Gastrocnemius medialis (tissue), 4 donors: ENCODE results near the gene GNAZ. TPM values are rescaled to one million over a fixed set of nuclear protein-coding genes. Genes with fewer than 3 reads are reported as not detected.

ENCODE experiments used
- ATAC-seq, 2 donors: fragments of 150-250 bp; one replicate each; pipeline ENCODE4 v1.9.1; 2016
- DNase-seq, 2 donors: peaks; one replicate each; pipeline ENCODE4 v3.0.0-alpha.2; 2019
- H3K27ac ChIP-seq, 4 donors: fragments of 200-600 bp; sonication (generic); 1 replicate in 1 of 4; 2 replicates in 3 of 4; pipeline ENCODE4 v1.5.1; 2016 to 2018; ENCODE audit warnings: mild to moderate bottlenecking in 2 of 4, moderate library complexity in 1 of 4
- H3K27me3 ChIP-seq, 3 donors: fragments of 200-600 bp; sonication (generic) in 2 of 3; 1 replicate in 1 of 3; 2 replicates in 2 of 3; pipeline versions ENCODE4 v1.5.1 to v1.6.0; 2016 to 2019; ENCODE audit warnings: mild to moderate bottlenecking in 1 of 3, moderate library complexity in 1 of 3
- H3K36me3 ChIP-seq, 2 donors: fragments of 200-600 bp; sonication (generic) in 1 of 2; one replicate each; pipeline ENCODE4 v1.5.1; 2017 to 2018
- H3K4me1 ChIP-seq, 2 donors: fragments of 200-600 bp; sonication (generic) in 1 of 2; one replicate each; pipeline ENCODE4 v1.5.1; 2016 to 2017; ENCODE audit warnings: mild to moderate bottlenecking in 2 of 2
- H3K4me3 ChIP-seq, 4 donors: fragments of 200-600 bp; sonication (generic) in 3 of 4; 1 replicate in 1 of 4; 2 replicates in 3 of 4; pipeline ENCODE4 v1.5.1; 2016 to 2019; ENCODE audit warnings: mild to moderate bottlenecking in 2 of 4
- H3K9me3 ChIP-seq, 3 donors: fragments of 200-600 bp; sonication (generic) in 2 of 3; 1 replicate in 1 of 3; 2 replicates in 2 of 3; pipeline ENCODE4 v1.5.1; 2016 to 2019
- CTCF ChIP-seq, 5 experiments: fragments of 450-650 bp in 3 of 5; fragments of 200-600 bp in 2 of 5; sonication (generic) in 2 of 5; IDR thresholded peaks in 4 of 5; conservative IDR thresholded peaks in 1 of 5; 1 replicate in 4 of 5; 2 replicates in 1 of 5; pipeline ENCODE4 v1.5.1; 2016 to 2019; ENCODE audit warnings: antibody characterized with exemption in 5 of 5, mild to moderate bottlenecking in 3 of 5, moderate library complexity in 3 of 5
- POLR2A ChIP-seq, 2 donors: fragments of 450-650 bp; IDR thresholded peaks; one replicate each; pipeline ENCODE4 v1.6.1; 2017; ENCODE audit warnings: antibody characterized with exemption in 2 of 2, mild to moderate bottlenecking in 2 of 2, moderate library complexity in 2 of 2
- in situ Hi-C, 4 donors: fragments of 200-750 bp; cut with MboI; loops; one replicate each; pipeline versions ENCODE4 v1.15.0 to v1.8.0; 2017; ENCODE audit warnings: low sequenced_read_pairs in 4 of 4
- intact Hi-C: fragments of 100-400 bp; cut with DNase I; formaldehyde crosslinking; loops from one replicate; pipeline ENCODE4 v1.15.1; 2023; ENCODE audit warnings: low total_unique reads
- total RNA-seq, 4 donors: library from RNA; depleted of rRNA; stranded (reverse); fragments of >200 nt; gene quantifications; one replicate each; pipeline versions ENCODE4 v1.1.0 to v1.2.3, GENCODE V29; 2016

The GNAZ gene
- total RNA-seq, 4 donors from 2014 or later, result 0.92 to 3.1 (median 2.6) TPM

DNA sequence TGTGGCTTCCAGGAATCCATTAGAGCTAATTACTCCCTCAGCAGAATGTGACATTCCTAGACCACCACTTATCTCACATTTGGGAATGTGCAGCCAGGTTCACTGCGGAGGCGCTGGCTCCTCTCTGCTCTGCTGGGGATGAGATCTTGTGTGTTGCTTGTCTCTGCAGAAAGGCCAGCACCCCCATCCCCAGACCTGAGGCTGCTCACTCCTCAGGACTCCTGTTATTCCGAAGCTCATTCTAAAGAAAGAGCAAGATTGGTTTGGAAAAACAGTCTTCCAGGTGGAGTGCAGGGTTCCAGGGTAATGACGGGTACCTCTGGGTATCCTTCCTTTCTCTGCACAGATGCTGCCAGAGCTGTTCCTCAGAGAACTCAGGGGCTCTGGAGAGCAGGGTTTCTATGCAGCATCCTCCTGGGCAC is 50.7 kb downstream of the GNAZ start:
- no peaks in the 10 kb centered on the region for H3K36me3 ChIP-seq
- no peaks in the 10 kb centered on the region for H3K9me3 ChIP-seq
- in situ Hi-C loops, result loop anchor here in 2 of 4 donors (10.0 kb wide), 2 partner anchors 156 to 266 kb away; no protein-coding TSS in a partner anchor
- no peak for TF ChIP-seq POLR2A (IDR thresholded peaks at IDR 0.05)
- TF ChIP-seq CTCF (IDR thresholded peaks at IDR 0.05 in 4 of 5, conservative IDR thresholded peaks at IDR 0.05 in 1 of 5), result no peak
- ATAC-seq, result no peak
- H3K27ac ChIP-seq, result no peak overlapping the region
- peaks cover 0 to 5% of the 10 kb centered on the region in 2 donors for H3K4me1 ChIP-seq
- H3K27me3 ChIP-seq, result no peaks in the 10 kb centered on the region
- DNase-seq, result no peak
- H3K4me3 ChIP-seq, result no peak overlapping the region
- intact Hi-C loops, result no loop called here

GRCh38 chr22:23121424-23121823 is 51.1 kb downstream of the GNAZ start:
- no peak overlapping the region for H3K4me3 ChIP-seq
- DNase-seq, result no peak
- in situ Hi-C loops, result loop anchor here in 2 of 4 donors (10.0 kb wide), 2 partner anchors 157 to 267 kb away; no protein-coding TSS in a partner anchor
- no peak for ATAC-seq
- intact Hi-C loops, result no loop called here
- H3K36me3 ChIP-seq, result no peaks in the 10 kb centered on the region
- no peak overlapping the region for H3K27ac ChIP-seq
- no peaks in the 10 kb centered on the region for H3K9me3 ChIP-seq
- TF ChIP-seq POLR2A (IDR thresholded peaks at IDR 0.05), result no peak
- no peak for TF ChIP-seq CTCF (IDR thresholded peaks at IDR 0.05 in 4 of 5, conservative IDR thresholded peaks at IDR 0.05 in 1 of 5)
- no peaks in the 10 kb centered on the region for H3K27me3 ChIP-seq
- peaks cover 0 to 5% of the 10 kb centered on the region in 2 donors for H3K4me1 ChIP-seq

GRCh38 chr22:23122216-23122957 is 52.1 kb downstream of the GNAZ start:
- no peaks in the 10 kb centered on the region for H3K36me3 ChIP-seq
- H3K27me3 ChIP-seq, result no peaks in the 10 kb centered on the region
- no peak overlapping the region for H3K4me3 ChIP-seq
- in situ Hi-C loops, result loop anchor here in 2 of 4 donors (10.0 kb wide), 2 partner anchors 158 to 268 kb away; no protein-coding TSS in a partner anchor
- intact Hi-C loops, result no loop called here
- TF ChIP-seq CTCF (IDR thresholded peaks at IDR 0.05 in 4 of 5, conservative IDR thresholded peaks at IDR 0.05 in 1 of 5) (no peak), POLR2A (IDR thresholded peaks at IDR 0.05) (no peak)
- no peaks in the 10 kb centered on the region for H3K9me3 ChIP-seq
- H3K4me1 ChIP-seq, result peaks cover 0 to 5% of the 10 kb centered on the region in 2 donors
- ATAC-seq (no peak), DNase-seq (no peak)
- H3K27ac ChIP-seq, result no peak overlapping the region

GRCh38 chr22:23122992-23123803 is 52.9 kb downstream of the GNAZ start:
- intact Hi-C loops, result no loop called here
- H3K4me3 ChIP-seq, result no peak overlapping the region
- H3K27me3 ChIP-seq, result no peaks in the 10 kb centered on the region
- in situ Hi-C loops, result loop anchor here in 2 of 4 donors (10.0 kb wide), 2 partner anchors 158 to 268 kb away; no protein-coding TSS in a partner anchor
- H3K27ac ChIP-seq, result no peak overlapping the region
- H3K36me3 ChIP-seq, result no peaks in the 10 kb centered on the region
- H3K9me3 ChIP-seq, result no peaks in the 10 kb centered on the region
- no peak for ATAC-seq
- DNase-seq, result no peak
- no peak for TF ChIP-seq POLR2A (IDR thresholded peaks at IDR 0.05)
- TF ChIP-seq CTCF (IDR thresholded peaks at IDR 0.05 in 4 of 5, conservative IDR thresholded peaks at IDR 0.05 in 1 of 5), result no peak
- peaks cover 0 to under 1% of the 10 kb centered on the region in 2 donors for H3K4me1 ChIP-seq
